NCI-H2171 (cell line): Measurements from ENCODE around the gene PGAP2.
A peak's percentile ranks its signal among the peaks of the same experiment; 100 is the strongest.

Source experiments
- DNase-seq: peaks from one replicate; lab custom pipeline; 2025; lab: John Stamatoyannopoulos, UW

PGAP2 gene

DNA sequence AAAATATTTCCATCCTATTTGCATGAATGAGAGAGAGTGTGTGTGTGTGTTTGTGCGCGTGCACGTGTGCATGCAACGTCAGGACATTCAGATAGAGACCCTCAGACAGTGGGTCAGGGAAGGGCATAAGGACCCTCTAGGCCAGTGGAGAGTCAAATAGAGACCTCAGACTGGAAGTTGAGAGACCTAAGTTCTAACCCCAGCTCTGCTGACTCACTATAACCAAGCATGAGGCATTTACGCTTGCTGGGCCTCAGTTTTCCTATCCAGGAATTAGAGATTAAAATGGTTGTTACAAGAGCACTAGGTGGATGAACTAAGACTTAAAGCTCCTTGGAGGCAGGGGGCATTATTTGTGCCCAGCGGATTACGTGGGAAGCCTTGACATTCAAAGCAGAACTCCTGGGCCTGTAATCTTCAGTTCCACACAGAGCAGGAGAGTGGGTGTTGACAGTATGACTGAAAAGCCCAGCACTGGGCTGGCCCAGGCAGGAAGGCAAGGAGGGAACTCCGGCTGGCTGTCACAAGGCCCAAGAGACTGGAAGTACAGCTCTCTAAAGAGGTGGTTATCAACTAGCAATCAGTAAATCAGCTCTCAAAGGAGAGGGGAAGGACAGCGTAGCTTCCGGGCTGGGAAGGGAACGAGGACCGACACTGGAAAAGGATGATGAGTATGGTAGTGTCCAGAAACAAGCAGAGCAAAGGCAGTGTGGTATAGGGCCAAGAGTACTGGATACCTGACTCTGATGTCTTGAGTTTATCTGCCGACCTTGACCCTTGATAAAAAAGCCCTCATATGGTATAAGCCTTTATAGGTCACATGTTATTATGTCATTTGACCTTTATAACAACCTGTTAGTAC is 23.2 kb downstream of the PGAP2 start:
- DNase-seq: no peak

DNA sequence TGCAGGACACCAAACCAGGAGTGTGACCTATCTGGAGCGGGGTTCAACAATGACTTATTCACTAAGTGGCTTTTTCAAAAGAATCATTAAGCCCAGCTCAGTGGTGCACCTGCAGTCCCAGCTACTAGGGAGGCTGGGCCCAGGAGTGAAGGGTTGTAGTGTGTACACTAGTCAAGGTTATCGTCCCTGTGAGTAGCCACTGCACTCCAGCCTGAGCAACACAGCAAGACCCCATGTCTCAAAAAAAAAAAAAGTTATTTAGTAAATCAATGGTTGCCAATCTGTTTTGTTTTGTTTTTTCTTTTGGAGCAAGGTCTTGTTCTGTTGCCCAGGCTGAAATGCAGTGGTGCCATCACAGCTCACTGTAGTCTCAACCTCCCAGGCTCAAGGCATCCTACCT is 24.5 kb downstream of the PGAP2 start:
- no peak for DNase-seq

DNA sequence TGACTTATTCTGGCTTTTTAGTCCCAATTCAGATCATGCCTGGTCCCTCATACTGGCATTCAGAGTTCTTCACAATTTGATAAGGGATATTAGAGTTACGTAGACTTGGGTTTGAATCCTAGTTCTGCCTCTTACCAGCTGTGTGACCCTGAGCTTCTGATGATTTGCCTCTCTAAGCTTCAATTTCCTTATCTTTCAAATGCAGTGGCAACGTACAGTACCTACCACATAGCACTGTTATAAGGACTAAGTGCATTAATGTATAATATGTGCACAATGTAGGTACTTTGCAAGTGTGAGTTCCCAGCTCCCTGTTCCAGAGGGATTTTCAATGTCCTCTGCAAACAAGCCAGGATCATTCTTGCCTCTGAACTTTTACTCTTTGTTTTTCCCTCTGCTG is 25.1 kb downstream of the PGAP2 start:
- DNase-seq: no peak

DNA sequence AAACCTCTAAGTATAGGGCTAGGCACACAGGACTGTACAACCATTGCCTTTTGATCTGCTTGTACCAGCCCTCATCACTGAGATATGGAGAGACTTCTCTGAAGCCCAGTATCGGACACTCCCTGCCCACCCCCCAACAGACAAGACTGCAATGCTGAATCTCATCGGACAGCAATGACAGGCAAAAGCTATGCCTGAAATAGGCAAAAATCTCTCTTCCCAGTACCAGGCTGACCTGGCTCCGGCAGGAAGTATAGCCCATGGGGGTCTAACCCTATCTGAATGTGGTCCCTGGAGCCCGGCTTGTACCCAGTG is 25.9 kb downstream of the PGAP2 start:
- DNase-seq: no peak

DNA sequence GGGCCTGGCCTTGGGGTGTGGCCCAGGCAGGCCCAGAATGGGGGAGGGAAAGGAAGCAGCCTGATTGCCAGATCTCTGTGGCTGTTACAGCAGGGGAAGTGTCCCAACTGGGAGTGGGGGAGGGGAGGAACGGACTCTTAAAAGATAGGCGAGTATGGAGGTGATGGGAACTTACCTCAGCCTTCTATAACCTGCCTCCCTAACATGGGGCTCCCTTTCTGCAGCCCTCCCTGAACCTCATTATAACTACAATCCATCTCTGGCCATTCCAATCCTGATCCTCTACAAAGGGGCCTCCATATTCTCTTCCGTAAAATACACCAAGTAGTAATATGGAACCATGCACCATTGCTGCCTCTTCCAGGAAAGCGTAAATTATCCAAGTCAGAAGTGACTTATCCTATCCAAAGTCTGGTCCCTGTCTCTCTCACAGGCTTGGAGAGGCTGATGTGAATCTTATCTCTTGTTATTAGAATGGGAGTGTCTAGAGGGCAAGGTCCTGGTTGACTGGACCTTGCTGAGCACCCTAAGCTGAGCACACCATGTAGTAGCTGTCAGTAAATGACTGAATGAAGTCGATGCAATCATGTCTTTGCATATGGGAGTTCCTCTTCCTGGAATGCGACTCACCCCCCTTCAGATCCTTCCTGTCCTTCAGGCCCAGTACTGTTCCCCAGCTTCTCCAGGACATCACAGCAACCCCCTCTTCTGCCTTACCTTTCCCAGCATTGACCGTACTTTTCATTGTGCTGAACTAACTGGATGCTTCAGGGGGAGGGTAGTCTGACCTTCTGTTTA is 26.5 kb downstream of the PGAP2 start:
- DNase-seq: no peak

DNA sequence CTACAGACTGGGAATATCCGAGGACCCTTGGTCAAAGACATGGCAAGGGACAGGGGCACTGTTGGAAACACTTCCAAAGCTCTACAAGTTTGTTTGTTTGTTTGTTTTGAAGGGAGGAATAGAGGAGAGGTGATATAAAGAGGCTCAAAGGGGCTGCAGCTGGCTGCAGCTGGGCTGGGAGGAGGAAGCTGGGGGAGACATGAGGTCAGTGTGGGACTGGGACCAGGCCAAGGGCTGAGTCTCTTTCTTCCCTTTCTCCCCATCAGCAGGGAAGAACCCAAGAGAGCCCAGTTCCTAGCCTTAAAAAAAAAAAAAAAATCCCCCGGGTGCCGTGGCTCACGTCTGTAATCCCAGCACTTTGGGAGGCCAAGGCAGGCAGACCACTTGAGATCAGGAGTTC is 27.4 kb downstream of the PGAP2 start:
- DNase-seq: no peak

DNA sequence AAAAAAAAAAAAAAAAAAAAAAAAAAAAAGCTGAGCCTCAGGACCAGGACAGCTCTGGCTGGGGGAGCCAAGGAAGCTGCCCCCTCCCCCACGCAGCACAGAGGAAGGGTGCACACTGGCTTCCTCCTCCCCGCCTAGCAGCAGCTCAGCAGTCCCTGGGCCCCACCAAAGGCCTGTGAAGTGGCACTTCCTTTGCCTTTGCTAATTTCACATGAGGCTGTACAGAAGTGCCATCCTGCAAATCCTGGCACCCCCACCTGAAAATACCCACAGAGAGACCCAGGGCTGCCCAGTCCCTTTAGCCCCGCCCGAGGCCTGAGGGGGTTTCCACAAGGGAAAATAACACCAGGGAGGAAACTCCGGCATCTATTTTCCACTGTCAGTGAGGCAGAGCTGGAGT is 28.5 kb downstream of the PGAP2 start:
- DNase-seq: no peak

DNA sequence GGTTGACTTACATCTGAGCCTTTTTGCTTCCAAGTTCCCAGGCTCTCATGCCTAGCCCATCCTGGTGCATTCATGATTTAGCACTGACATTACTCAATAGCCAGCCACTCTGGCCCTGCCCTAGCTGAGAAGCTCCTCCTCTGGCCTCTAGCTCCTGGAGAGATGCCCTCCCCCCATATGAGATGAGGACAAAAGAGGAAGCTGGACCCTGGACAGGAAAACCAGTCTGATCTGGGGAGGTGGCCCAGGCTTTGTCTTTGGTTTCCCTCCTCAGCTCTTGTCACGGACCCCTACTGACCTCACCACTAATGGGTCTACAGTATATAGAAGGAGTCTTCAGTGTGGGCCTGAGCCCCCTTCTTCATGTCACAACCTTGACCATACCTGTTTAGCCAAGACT is 29.4 kb downstream of the PGAP2 start:
- DNase-seq: no peak

DNA sequence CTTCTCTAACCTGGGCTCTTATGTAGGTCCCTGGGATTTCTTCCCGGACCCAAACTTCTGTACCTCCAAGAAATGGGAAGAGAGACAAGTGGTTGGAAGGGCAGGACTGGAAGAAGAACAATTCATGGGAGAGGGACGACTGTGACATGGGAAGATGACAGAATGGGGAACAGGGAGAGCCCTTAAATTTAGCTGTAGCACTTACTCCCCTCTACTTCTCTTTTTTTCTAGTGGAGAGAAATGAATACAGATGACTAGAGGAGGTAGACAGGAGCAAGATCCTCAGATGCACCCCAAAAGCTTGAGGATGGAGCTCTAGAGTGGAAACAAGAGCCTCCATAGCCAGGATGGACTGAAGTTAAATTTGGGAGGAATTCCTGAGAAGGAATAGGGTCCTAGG is 30.1 kb downstream of the PGAP2 start:
- DNase-seq: no peak

DNA sequence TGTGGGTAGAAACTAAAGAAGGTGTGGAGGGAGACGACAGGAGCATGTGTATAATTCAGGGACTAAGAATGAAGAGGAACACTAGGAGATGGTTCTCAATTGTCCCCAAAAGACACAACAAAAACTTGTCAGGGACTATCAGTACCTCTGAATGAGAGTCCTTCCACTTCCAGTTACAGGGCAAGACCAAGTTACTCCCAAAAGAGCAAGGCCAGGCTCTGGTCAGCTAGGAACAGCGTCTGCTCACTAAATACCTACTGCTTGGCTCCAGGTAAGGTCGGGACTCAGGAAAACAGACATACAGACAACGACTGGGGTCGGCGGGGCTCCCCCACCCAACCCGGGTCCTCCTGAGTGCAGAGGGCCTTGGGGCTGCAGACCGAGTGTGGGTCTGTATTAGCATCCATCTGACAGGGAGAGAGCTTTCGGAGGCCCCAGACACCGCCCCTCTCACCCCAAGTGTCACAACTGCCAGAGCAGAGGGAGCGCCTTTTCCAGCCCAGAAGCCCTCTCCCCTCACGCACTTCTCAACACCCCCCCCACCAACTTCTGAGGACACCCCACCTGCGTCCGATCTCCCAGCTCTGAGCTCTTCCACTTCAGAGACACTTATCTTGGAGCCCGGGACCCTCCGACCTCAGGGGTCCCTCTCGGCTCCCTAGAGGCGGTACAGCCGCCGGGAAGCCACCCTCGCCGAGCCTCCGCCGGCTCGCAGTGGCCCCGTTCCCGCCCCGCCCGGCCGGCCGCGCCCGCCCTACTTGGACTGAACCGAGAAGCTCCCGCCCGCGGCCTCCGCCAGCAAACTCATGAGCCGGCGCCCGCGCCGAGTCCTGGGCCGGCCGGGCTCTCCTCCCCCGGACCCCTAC is 31.9 kb downstream of the PGAP2 start:
- DNase-seq: no peak

DNA sequence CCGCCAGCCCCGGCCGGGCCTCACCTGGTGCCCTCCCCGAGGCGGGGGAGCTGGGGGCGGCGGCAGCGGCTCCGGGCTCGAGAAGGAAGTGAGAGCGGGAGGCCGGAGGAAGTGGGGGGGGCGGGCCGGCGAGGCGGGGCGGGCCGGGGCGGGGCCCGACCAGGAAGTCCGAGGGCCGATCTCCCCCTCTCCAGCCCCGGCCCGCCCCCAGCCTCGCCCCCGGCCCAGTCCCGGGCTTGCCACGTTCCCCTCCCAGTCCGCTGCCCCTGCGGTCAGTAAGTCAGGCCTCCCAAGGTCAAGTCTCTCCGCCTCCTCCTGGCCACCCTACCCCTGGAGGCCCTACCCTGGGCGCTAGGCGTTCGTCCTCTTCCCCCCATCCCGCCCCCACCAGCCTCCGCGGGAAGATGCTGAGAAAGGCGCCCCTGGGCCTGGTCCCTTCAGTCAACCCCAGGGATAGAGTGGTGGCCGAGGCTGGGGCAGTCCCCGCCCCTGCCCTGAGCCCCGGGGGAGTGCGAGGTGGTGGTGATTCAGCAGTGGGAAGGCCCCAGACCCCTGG is 32.6 kb downstream of the PGAP2 start, which contains the start of gene RHOG:
RHOG (minus strand) TSS at position 90 of the 556 bp plus-strand sequence. CDS start 12,821 bp downstream, outside the sequence.
- DNase-seq: no peak

DNA sequence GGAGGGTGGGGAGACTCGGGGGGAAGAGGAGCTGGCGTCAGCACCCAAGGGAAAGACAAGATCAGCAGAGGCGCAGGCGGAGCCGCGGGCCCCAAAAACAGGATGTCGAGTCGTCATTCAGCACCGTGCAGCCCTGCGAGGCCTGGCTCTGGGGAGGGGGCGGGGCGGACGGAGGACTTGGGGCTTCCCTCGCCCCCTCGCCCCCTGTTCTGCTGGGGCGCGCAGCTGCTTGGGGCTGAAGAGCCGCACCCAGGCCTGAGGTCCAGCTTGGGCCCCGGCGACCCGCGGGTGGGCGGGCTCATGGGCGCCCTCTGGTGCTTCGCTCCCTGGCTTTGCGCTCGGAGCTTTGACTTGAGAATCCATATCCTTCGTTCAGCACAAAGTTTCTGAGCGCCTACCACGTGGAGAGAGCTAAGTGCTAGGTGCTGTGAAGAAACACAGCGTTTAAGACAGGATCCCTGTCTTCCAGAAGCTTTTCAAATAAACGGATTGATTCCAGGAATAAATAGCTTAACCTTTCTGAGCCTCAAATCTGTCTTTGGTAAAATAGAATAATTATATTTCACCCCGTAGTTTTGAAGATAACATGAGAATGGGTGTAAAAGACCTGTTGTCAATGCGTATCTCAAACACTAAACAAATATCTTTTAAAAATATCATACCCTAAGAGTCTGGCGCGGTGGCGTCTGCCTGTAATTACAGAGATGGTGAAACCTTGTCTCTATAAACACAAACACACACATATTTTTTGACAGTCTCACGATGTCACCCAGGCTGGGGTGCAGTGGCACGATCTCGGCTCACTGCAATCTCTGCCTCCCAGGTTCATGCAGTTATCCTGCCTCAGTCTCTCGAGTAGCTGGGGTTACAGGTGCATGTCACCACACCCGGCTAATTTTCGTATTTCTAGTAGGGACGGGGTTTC is 33.3 kb downstream of the PGAP2 start:
- DNase-seq: peak; percentile 52

DNA sequence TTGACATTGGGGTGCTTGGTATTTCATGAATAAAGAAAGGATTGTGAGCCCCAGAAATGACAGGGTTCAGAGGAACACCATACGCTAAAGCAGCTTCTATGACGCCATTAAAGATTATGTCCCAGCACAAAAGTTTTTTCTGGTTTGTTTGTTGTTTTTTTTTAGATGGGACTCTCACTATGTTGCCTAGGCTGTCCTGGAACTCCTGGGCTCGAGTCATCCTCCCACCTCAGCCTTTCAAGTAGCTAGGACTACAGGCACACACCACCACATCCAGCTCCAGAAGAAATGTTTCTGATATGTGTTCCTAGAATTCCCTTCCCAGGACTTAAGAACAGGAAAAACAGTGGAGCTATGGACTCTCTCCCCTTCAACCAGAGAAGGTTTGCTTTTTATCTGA is 35.0 kb downstream of the PGAP2 start:
- DNase-seq: no peak

DNA sequence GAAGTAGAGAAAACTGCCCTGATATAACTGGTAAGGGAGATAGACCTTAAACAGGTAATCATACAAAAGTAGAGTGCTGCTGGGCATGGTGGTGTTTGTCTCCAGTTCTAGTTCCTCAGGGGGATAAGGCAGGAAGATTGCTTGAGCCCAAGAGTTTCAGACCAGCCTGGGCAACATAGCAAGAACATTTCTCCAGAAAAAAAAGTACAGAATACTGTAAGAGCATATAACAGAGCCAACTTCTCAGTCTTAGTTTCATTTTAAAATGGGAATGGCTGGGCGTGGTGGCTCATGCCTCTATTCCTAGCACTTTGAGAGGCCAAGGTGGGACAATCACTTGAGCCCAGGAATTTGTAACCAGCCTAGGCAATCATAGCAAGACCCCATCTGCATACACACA is 36.9 kb downstream of the PGAP2 start:
- no peak for DNase-seq

DNA sequence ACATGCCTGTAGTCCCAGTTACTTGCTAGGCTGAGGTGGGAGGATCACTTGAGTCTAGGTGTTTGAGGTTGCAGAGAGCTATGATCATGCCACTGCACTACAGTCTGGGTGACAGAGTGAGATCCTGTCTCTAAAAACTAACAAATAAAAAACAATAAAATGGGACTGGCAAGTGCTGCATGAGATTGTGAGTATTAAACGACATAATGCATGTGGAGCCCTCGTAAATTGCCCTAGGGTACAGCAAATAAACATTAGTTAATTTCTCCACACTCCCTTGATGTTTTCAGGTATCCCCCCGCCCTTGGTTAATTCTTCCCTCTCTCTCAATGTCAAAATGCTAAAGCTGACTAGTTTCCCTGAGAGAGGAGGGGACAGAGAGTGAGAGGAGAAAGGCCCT is 37.3 kb downstream of the PGAP2 start:
- DNase-seq: no peak

DNA sequence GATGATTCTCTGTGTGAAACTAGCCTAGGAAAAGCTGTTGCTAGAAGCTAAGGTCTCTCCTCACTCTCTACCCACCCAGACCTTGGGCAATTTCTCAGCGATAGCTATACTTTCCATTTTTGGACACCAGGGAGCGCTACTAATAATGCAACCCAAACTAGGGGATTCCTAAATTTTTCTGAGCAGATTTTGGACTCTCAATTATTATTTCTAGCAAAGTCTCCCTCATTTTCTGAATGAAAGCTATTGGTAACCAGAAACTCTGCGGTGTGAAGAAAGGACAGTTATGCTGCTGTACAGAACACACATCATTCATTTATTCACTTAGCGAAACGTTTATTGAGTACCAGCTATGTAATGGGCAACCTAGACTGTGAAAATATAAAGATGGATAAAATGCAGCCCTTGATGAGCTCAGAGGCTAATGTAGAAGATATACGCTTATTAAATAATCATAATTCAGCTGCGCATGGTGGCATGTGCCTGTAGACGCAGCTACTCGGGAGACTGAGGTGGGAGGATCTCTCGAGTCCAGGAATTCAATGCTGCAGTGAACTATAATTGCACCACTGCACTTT is 41.0 kb downstream of the PGAP2 start:
- no peak for DNase-seq

DNA sequence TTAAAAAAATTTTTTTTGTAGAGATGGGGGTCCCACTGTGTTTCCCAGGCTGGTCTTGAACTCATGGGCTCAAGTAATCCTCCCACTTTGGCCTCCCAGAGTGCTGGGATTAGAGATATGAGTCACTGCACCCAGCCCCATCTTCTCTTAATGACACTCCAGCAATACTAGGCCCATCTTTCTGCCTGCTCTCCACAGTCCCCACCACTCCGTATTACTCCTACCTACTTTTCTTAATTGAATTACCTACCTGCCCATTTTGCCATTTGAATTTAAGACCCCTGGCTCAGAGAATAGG is 45.1 kb downstream of the PGAP2 start:
- no peak for DNase-seq

DNA sequence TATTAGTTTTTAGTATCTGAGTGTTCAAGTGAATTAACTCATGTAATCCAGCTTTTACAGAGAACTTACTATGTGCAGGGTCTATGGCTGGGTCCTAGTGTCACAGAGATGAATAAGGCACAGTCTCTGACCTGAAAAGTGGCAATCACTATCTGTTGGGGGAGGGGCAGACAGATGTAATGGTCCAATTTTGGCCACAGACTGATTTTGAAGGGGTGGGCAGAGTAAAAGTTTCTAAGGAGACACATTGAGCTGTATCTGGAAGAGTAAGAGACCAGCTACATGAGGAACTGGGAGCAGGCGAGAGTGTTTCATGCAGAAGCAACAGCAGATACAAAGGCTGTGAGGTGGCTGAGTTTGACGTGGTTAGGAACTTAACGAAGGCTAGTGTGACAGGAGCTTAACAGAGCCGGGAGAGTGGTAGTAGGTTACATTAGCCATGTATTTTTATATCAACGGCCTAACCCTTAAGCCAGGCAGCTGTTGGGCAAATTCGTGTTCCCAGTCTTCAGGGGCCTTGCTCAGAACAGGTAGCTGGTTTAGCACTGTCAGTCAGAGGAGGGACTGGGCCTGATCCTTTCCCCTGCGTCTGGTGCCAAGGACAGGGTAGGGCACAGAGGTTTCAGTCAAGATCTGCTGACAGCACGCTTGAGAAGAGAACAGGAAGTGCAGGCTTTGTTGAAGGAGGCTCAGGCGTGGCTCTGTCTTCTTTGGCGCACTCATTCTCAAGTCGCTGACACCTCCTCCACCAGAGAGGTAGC is 45.7 kb downstream of the PGAP2 start:
- no peak for DNase-seq

DNA sequence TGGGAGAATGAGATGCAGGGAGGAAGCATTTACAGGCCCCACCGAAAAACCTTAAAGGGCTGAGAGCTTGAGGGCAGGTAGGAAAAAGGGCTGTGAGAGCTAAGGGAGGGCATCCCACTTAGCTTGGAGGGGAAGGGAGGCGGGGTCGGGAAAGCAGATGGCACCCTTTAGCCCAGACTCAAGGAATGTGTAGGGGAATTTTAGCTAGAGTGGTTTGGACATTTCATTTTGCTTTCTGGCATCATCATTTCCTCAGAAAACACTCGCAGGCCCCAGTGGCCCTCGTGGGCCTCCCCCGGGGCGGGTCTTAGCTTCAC is 46.3 kb downstream of the PGAP2 start:
- DNase-seq: no peak
